K562 (cell line): ENCODE results near the gene SLC5A2. TPM values are rescaled to one million over a fixed set of nuclear protein-coding genes. Genes with fewer than 3 reads are reported as not detected.

Experiments
- ESRRA ChIP-seq: fragments of 450-650 bp; IDR thresholded peaks from 2 replicates; pipeline ENCODE4 v1.6.1; 2014; ENCODE audit warnings: low read depth, mild to moderate bottlenecking, moderate library complexity, borderline replicate concordance
- FOXK2 ChIP-seq, 2 experiments: fragments of 450-650 bp; IDR thresholded peaks in 1 of 2; conservative IDR thresholded peaks in 1 of 2; 2 replicates each; pipeline ENCODE4 v1.6.1; 2016; ENCODE audit warnings: low read depth in 2 of 2, mild to moderate bottlenecking in 1 of 2
- MGA ChIP-seq: fragments of 450-650 bp; IDR thresholded peaks from 2 replicates; pipeline ENCODE4 v1.6.1; 2016; ENCODE audit warnings: mild to moderate bottlenecking, moderate library complexity
- NKRF ChIP-seq: fragments of 450-650 bp; IDR thresholded peaks from 2 replicates; pipeline ENCODE4 v1.6.1; 2016; ENCODE audit warnings: borderline replicate concordance
- TAF9B ChIP-seq: fragments of 450-650 bp; IDR thresholded peaks from 2 replicates; pipeline ENCODE4 v1.6.1; 2018; ENCODE audit warnings: mild to moderate bottlenecking; ENCODE audit not compliant: partially characterized antibody
- ZMIZ1 ChIP-seq, 2 experiments: fragments of 150-350 bp in 1 of 2; IDR thresholded peaks; 2 replicates each; pipeline ENCODE4 v1.6.1; 2012 to 2016; ENCODE audit warnings: low read depth in 2 of 2, low read length in 2 of 2, mild to moderate bottlenecking in 1 of 2, moderate library complexity in 1 of 2
- ZNF140 ChIP-seq: fragments of 250-450 bp; sonication (Bioruptor Pico); IDR thresholded peaks from 2 replicates; pipeline ENCODE4 v1.8.0; 2021; ENCODE audit warnings: moderate library complexity, mild to moderate bottlenecking, inconsistent platforms
- ZNF23 ChIP-seq: fragments of 250-450 bp; sonication (Bioruptor Pico); IDR thresholded peaks from 2 replicates; pipeline ENCODE4 v1.4.0; 2020; ENCODE audit warnings: mild to moderate bottlenecking
- ZNF764 ChIP-seq: fragments of 250-450 bp; sonication (Bioruptor Pico); IDR thresholded peaks from 2 replicates; pipeline ENCODE4 v1.4.0; 2020; ENCODE audit warnings: low read depth, mild to moderate bottlenecking, moderate library complexity
- polyA plus RNA-seq, 8 experiments: library from polyadenylated mRNA; depleted of rRNA in 4 of 8; stranded (reverse) in 5 of 8; unstranded in 3 of 8; fragments of >200 nt; fragmentation: Nextera tagmentation in 2 of 8; fragmentation: Illumina TruSeq in 1 of 8; extraction: Ambion mirVana in 2 of 8; extraction: Trizol in 1 of 8; gene quantifications; 2 replicates each; pipeline versions ENCODE4 v1.2.1 to v1.2.3, GENCODE V29; 2011 to 2014; ENCODE audit warnings: inconsistent platforms in 1 of 8, missing spikeins in 1 of 8
- total RNA-seq, 7 experiments: library from RNA; depleted of rRNA in 6 of 7; stranded (reverse); fragments of >200 nt in 6 of 7; fragmentation: Illumina TruSeq in 2 of 7; extraction: Trizol in 2 of 7; gene quantifications; 2 replicates each; pipeline versions ENCODE4 v1.2.1 to v1.2.3, GENCODE V29; 2011 to 2021; ENCODE audit warnings: low replicate concordance in 1 of 7

The SLC5A2 gene
- total and polyA plus RNA-seq, 9 of the 15 experiments (the other 6 are each of a cell fraction or from before 2014, with no cell fraction given) = 0.07 to 2.7 (median 2.2) TPM; not detected in 6

- TF ChIP-seq MGA (0 out of 2 replicates have a peak, but pooled peaks have one; percentile 14), ZNF140 (no peak), ESRRA (peak; percentile 62), TAF9B (peak; percentile 86), ZNF23 (CRISPR knock-in tag) (no peak), NKRF (peak; percentile 4; the same call in 1 of the 2 replicates), ZMIZ1 (IDR thresholded peaks at IDR 0.05; ENCODE audit: low read depth in 2 of 2, low read length in 2 of 2) (peak in 1 of 2 experiments; percentile 11; a peak in 1 of 4 replicates), ZNF764 (no peak), FOXK2 (conservative IDR thresholded peaks at IDR 0.05 in 1 of 2, IDR thresholded peaks at IDR 0.05 in 1 of 2; ENCODE audit: low read depth in 2 of 2) (peak in 1 of 2 experiments; percentile 11; a peak in 1 of 4 replicates)
Measured at GRCh38 chr16:31507929-31508705, 25.2 kb downstream of the SLC5A2 start, which contains the start of gene RUSF1 (continued).
